ENCODE data around the gene TCEA2.
"Not testable (repeated sequence)": the region's sequence is repeated elsewhere in the genome, so short reads cannot be mapped to it uniquely, and the experiment has no call there.

TCEA2 gene

DNA sequence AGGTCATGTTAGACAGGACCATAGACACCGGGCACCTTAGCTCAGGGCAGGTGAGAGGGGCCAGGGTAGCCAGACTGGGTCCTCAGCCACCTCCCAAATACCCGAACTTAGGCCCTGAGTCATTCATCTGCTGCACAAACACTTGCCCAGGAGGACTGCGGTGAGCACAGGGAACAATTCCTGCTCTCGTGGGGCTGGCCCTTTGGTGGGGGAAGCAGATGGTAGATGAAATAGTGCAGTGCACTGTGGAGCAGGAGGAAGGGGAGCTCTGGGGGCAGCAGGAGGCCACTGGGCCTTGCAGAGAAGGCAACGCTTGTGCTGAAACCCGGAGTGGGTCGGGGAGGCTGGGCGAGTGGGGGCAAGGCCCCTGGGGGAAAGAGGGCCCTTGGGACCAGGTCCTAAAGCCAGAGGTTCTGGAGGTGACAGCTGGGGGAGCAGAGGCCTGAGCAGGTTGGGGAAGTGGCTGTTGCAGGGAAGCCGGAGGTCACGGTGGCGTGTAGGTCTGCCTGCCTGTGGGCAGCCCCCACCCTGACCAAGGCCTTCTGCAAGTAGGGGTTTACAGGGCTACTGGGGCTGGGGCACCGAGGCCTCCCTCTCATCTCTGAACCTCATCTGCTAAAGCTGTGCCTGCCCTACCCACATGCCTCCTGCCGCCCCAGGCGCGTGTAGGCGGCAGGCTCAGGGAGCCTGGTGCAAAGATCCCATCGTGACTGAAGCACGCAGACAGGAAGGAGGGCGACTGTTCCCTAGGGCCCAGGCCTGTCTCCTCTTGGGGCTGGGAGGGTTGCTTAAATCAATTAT, 49.0 kb downstream of the TCEA2 start:
- peak; percentile 18 for DNase-seq

DNA sequence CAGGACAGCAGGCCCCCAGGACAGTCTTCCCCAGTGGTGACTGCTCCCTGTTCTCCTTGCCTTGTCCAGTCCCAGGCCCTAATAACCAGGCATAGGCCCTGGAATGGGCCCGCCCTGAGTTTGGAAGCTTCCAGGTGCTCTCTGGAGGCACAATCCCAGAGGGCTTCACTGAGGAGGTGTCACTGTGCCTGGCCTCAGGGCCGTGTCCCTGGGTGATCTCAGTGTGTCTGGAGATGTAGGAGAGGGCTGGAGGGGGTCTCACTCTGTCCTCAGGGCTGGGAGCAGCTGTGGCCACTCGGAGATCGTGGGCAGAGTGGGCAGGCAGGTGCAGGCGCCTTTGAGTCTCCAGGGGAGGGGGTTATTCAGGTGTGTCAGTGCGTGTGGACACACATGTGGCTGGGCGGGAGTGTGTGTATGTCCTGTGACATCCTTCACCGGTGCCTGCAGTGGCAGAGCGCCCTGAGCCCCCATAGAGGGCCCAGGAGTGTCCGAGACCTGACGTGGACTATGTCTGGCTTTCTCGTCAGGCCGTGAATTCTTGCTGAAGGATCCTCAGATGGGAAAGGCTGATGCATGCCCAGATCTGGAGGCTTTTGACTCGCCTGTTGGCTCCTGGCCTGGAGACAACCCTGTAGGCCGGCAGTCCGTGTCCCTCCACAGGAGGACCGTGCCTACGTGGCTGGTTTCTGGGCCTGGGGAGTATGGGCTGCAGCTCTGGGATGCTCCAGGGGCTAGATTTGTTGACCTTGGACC, 49.9 kb downstream of the TCEA2 start:
- DNase-seq, result peak; percentile 16

DNA sequence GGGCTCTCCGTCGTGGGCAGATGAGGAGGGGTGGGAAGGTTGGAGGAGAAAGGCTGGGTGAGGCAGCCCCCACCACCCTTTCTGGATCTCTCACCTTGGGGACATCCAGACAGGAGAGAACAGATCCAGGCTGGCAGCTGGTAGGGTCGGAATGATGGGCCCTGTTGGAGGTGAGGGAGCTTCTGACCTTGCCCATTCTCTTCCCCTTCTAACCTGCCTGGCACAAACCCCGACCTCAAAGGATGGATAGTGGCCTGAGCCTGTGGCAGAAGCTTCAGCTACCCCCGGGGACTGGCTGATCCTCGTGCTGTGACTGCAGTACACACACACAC, 50.4 kb downstream of the TCEA2 start:
- no peak for DNase-seq

DNA sequence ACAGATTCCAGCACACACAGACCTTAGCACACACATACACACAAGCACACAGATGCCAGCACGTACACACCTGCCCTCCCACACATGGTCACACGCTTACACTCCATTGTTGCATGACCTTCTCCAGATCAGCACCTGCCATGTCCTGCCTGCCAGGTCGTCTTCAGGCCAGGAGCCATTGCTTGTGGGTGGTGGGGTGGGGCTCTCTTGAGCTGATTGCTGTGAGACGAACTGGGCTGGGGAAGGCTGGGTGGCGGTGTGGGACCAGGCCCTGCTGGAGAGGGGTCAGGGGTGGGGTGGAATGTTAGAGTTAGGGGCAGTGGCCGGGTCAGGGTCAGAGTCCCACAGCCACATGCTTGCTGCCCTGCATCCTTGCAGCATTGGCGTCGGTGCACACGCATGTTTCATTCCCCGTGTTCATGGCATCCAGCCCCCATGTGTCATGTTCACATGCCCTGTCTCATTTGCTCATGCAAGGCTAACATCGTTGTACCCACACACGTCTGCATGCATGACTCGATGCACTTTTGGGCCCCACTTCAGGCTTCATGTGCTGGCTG, 50.9 kb downstream of the TCEA2 start:
- DNase-seq, result peak; percentile 20

DNA sequence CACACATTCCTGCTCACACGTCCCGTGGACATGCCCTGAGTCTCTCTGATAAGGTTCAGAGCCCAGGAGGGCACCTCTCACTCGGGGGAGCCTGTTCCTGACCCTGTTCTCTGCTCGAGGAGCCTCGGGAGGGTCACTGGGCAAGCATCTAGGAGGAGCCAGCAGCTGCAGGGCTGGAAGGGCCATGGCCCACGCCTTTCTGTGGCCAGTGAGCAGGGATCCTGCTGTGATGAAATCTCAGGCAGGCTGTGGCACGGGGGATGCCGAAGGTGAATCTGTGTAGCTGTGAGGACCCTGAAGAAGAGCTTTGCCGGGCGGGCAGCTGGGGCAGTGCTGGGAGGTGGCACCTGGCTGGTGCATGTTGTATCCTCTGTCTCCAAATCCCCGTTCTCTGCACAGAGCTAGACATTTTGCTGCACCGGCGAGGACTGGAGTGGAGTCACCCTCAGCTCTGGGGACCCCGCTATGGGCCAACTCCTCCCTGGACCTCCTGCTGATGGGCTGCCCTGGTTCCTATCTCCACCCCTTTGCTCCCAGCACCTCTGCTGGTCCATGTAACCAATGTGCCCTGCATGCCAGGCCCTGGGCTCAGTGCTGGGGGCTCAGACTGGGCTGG, 51.5 kb downstream of the TCEA2 start:
- no peak for DNase-seq

DNA sequence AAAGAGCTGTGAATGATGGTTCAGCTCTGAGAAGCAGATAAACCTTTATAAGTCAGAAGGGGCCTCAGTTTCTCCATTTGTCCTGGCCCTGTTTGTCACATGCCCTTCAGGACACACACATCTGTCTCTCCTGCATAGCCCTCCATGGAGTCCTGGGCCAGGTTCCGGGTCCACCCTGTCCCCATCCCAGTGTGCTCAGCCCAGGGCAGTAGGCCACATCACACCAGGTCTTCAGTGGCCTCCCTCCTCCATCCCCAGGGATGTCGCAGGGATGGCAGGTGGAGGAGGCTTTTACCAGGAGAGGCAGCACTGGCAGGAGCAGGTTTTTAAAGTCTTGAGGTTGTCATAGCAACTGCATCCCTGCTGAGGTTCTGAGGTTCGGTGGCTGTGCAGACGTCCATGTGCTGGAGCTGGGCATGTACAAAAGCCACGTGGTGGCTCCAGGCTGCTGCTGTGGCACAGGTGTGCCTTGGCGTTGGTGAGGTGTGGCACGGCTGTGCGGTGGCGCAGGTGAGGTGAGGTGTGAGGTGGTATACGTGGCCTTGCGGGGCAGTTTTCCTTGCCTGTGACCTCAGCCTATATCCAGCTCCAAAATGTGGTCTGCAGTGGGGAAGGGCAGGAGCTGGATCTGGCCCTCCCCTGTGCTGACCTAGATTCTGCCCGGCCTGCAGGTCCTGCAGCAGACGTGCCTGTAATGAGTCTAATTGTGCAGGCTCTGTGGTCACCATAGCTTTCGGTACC, 52.3 kb downstream of the TCEA2 start:
- peak; percentile 22 for DNase-seq

DNA sequence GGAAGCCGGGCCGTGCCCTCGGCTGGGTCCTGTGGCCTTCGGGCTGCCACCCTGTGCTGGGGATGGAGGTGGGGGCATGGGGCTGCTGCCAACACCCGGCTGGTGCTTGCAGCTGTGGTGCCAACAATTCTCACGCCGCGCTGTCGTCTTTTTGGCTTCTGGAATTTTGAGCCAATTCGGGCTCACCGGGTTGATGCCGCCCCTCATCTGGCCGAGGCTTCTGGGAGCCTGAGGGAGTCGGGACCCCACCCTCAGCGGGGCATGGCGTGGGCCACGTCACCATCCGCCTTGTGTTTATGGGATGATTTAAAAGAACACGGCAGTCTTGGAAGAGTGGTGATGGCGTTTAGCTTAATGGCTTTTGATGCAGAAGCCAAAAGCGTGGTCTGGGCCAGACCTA, 53.0 kb downstream of the TCEA2 start:
- DNase-seq, result no peak

DNA sequence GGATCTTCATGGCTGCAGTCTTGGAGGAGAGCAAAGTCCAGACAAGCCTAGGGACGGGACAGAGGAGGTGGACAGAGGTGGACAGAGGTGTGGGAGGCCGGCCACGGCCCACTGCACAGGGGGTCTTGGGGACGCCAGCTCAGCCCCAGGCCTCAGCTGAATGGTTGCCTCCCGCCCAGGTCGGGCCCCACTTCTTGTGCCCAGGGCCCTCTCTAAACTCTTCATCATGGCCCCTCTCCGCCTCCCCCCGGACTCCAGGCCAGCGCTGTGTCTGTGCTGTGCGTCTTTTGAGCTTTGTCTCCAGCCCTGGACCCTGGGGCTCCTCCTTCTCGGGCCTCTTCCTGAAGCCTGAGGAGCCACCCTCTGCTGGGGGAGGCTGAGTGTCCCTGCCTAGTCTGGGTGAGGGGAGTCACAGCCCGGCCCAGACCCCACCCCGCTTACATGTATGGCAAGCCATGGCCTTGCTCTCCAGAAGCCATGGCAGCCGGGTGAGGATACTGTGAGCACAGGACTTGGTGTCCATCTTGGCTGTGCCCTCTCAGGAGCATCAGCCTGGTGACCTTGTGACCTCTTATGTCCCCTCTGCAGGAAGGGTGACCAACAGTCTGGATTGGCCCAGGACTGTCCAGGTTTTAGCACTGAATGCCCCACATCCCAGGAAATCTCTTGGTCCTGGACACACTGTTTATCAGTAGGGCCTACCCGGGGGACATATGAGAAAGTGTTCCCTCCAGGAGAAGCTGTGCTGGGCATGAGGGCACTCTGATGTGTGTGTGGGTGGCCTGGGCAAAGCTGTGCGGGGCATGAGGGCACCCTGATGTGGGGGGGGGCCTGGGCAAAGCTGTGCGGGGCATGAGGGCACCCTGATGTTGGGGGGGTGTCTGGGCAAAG, 53.8 kb downstream of the TCEA2 start:
- peak; percentile 17 for DNase-seq

DNA sequence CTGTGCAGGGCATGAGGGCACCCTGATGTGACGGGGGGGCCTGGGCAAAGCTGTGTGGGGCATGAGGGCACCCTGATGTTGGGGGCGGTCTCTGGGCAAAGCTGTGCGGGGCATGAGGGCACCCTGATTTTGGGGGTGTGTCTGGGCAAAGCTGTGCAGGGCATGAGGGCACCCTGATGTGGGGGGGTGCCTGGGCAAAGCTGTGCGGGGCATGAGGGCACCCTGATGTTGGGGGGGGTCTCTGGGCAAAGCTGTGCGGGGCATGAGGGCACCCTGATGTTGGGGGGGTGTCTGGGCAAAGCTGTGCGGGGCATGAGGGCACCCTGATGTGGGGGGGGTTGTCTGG, 54.4 kb downstream of the TCEA2 start:
- DNase-seq, result not testable (repeated sequence)

DNA sequence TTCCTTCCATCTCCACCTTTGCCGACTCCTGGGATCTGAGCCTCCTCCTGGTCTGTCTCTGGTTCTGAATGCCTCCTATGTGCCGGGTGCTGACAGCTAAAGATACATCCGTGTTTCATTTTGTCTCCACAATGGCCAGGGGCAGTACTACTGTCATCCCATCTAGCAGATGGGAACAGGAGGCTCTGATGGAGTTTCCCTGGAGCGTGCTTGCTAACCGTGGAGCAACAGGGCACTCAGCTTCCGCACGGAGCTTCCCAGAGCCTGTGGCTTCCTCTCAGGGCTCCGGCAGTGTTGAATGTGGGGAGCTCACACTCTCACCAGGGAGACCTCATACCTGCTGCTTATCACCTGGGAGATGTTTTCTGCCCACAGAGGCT, 56.3 kb downstream of the TCEA2 start:
- DNase-seq, result no peak

DNA sequence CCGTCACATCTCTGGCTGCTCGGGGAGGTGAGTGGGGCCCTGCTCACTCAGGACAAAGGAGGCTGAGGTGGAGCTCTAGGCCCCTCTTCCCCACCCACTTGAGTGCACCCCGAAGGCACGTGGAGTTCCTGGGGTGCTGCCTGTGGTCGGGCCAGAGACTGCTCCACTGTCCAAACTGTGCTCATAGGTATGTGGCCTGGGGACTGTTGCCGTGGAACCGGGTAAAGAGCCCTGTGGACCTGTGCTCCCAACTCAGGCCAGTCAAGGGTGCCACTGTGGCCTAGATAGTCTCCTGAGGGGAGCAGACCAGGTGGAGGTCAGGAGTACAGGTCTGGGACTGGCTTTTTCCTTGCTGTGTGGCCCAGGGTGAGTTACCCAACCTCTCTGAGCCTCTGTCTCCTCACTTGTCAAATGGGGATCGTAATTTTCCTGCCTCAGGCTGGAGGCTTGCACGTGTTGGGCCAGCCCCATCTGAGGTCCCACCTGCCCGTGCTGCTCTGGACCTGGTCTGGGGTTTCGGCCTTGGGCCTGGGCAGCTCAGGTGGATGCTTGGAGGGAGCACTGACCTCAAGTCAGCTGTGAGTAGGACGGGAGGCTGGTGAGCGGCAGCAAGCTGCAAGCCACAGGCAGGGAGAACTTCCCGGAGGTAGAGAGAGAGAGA, 56.8 kb downstream of the TCEA2 start:
- no peak for DNase-seq

DNA sequence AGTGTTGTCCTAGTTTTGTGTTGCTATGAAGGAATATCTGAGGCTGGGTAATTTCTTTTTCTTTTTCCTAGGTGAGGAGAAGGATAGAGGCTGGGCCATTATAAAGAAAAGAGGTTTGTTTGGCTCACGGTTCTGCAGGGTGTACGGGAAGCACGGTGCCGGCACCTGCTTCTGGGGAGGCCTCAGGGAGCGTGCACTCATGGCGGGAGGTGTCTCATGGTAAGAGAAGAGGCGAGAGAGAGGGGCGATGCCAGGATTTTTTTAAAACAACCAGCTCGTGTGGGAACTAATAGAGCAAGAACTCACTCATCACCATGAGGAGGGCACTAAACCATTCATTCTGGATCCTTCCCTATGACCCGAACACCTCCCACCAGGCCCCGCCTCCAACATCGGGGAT, 58.6 kb downstream of the TCEA2 start:
- no peak for DNase-seq

All from stimulated activated CD8-positive, alpha-beta memory T cell treated with anti-CD3 and anti-CD28 coated beads, Interleukin-4, amount 100 ng/mL, for 48 hours (primary cell).